HG03064 (cell line): ENCODE measurements around the gene TRIM32.

ENCODE experiments used
- ATAC-seq: cut with Tn5 transposase; IDR thresholded peaks from one replicate; pipeline ENCODE4 v1.9.1; 2021; ENCODE audit warnings: low read depth; ENCODE audit not compliant: unreplicated experiment

The TRIM32 gene

GRCh38 chr9:116687074-116687753 lies at the start of gene TRIM32:
Gene TRIM32 (plus strand): TSS chr9:116687305. CDS start chr9:116697743, 10,438 bp downstream.
- ATAC-seq, result peak; percentile 99

- ATAC-seq, result no peak
Observed at GRCh38 chr9:116639251-116639741, 47.8 kb upstream of the TRIM32 start.

- ATAC-seq, result no peak
Observed at GRCh38 chr9:116641292-116642059, 45.6 kb upstream of the TRIM32 start.

- no peak for ATAC-seq
Observed at GRCh38 chr9:116643691-116644090, 43.4 kb upstream of the TRIM32 start.

GRCh38 chr9:116644091-116644688 lies 42.9 kb upstream of the TRIM32 start:
- no peak for ATAC-seq

- ATAC-seq, result no peak
Observed at GRCh38 chr9:116646661-116647514, 40.2 kb upstream of the TRIM32 start.

- ATAC-seq, result no peak
Observed at GRCh38 chr9:116647515-116647809, 39.6 kb upstream of the TRIM32 start.

- ATAC-seq, result no peak
Observed at GRCh38 chr9:116653348-116654058, 33.6 kb upstream of the TRIM32 start.

- ATAC-seq, result no peak
Observed at GRCh38 chr9:116654059-116654355, 33.1 kb upstream of the TRIM32 start.

- ATAC-seq, result no peak
Observed at GRCh38 chr9:116656501-116656971, 30.6 kb upstream of the TRIM32 start.

GRCh38 chr9:116656977-116657376 lies 30.1 kb upstream of the TRIM32 start:
- ATAC-seq, result no peak

- ATAC-seq, result no peak
Observed at GRCh38 chr9:116658265-116658664, 28.8 kb upstream of the TRIM32 start.

- peak; percentile 59 for ATAC-seq
Observed at GRCh38 chr9:116661037-116661954, 25.8 kb upstream of the TRIM32 start.

- no peak for ATAC-seq
Observed at GRCh38 chr9:116662646-116663310, 24.3 kb upstream of the TRIM32 start.

- no peak for ATAC-seq
Observed at GRCh38 chr9:116663581-116663980, 23.5 kb upstream of the TRIM32 start.

- no peak for ATAC-seq
Observed at GRCh38 chr9:116668970-116669695, 18.0 kb upstream of the TRIM32 start.

GRCh38 chr9:116671605-116672004 lies 15.5 kb upstream of the TRIM32 start:
- no peak for ATAC-seq

- no peak for ATAC-seq
Observed at GRCh38 chr9:116673375-116673774, 13.7 kb upstream of the TRIM32 start.
